CD4-positive, alpha-beta T cell (primary cell): ENCODE measurements around the gene COL23A1. TPM values are rescaled to one million over a fixed set of nuclear protein-coding genes. Genes with fewer than 3 reads are reported as not detected.

ENCODE experiments used
- ATAC-seq: fragments of 200-7000 bp; cut with Tn5 transposase; one replicate; pipeline ENCODE4 v1.10.0; 2022; ENCODE audit warnings: mild to moderate bottlenecking; ENCODE audit not compliant: poor library complexity
- CTCF ChIA-PET: fragments of 350-600 bp; sonication (Branson Sonifier 250); formaldehyde crosslinking; loops from one replicate; lab custom pipeline; 2021; ENCODE audit warnings: antibody characterized with exemption, inconsistent platforms; lab: Charles Lee
- POLR2A ChIA-PET: fragments of 350-600 bp; sonication (Branson Sonifier 250); formaldehyde crosslinking; loops from one replicate; lab custom pipeline; 2021; ENCODE audit warnings: antibody characterized with exemption, inconsistent platforms; lab: Charles Lee
- DNase-seq, 14 experiments: peaks; one replicate each; pipeline ENCODE4 v3.0.0-alpha.2; 2013 to 2020; ENCODE audit warnings: mixed read lengths in 2 of 14
- H3K27ac ChIP-seq, 2 donors: one replicate each; pipeline versions ENCODE4 v1.5.1 to v1.7.0; 2013; ENCODE audit warnings: low read length in 2 of 2, low read depth in 1 of 2, mild to moderate bottlenecking in 1 of 2
- H3K27me3 ChIP-seq, 2 experiments: 1 replicate in 1 of 2; 2 replicates in 1 of 2; pipeline versions ENCODE4 v1.6.1 to v1.7.0; 2013; ENCODE audit warnings: low read length in 2 of 2, control low read depth in 1 of 2, mild to moderate bottlenecking in 1 of 2, moderate library complexity in 1 of 2; ENCODE audit not compliant: insufficient read depth in 2 of 2, control insufficient read depth in 1 of 2
- H3K36me3 ChIP-seq: one replicate; pipeline ENCODE4 v1.6.1; 2013; ENCODE audit warnings: low read length, control low read depth; ENCODE audit not compliant: insufficient read depth
- H3K4me1 ChIP-seq: one replicate; pipeline ENCODE4 v1.6.1; 2013; ENCODE audit warnings: low read length, control low read depth; ENCODE audit not compliant: insufficient read depth
- H3K4me3 ChIP-seq: one replicate; pipeline ENCODE4 v1.5.1; 2013; ENCODE audit warnings: mild to moderate bottlenecking, low read length, moderate library complexity
- H3K9me3 ChIP-seq, 2 experiments: 1 replicate in 1 of 2; 2 replicates in 1 of 2; pipeline versions ENCODE4 v1.6.1 to v1.7.0; 2013; ENCODE audit warnings: low read length in 2 of 2, mild to moderate bottlenecking in 2 of 2, control low read depth in 1 of 2, moderate library complexity in 1 of 2; ENCODE audit not compliant: control insufficient read depth in 1 of 2, insufficient read depth in 1 of 2
- H3K27ac Mint-ChIP-seq: one replicate; pipeline ENCODE4 v1.8.0; 2020; ENCODE audit warnings: mixed read lengths
- H3K27me3 Mint-ChIP-seq: one replicate; pipeline ENCODE4 v1.8.0; 2021; ENCODE audit warnings: mixed read lengths
- H3K36me3 Mint-ChIP-seq: one replicate; pipeline ENCODE4 v1.8.0; 2021; ENCODE audit warnings: low read depth, mixed read lengths
- H3K4me1 Mint-ChIP-seq: one replicate; pipeline ENCODE4 v1.8.0; 2021; ENCODE audit warnings: low read depth, mixed read lengths
- H3K4me3 Mint-ChIP-seq: one replicate; pipeline ENCODE4 v1.8.0; 2020; ENCODE audit warnings: mild to moderate bottlenecking, mixed read lengths
- H3K9me3 Mint-ChIP-seq: one replicate; pipeline ENCODE4 v1.8.0; 2020; ENCODE audit warnings: mixed read lengths
- CTCF ChIP-seq: fragments of 200-600 bp; IDR thresholded peaks from one replicate; pipeline ENCODE4 v1.8.0; 2022; ENCODE audit warnings: antibody characterized with exemption, mild to moderate bottlenecking
- intact Hi-C, 2 experiments: fragments of 100-400 bp; cut with DNase I in 1 of 2; cut with micrococcal nuclease in 1 of 2; formaldehyde crosslinking; loops; one replicate each; pipeline versions ENCODE4 v1.15.1 to v1.9.0; 2023 to 2025; cut with DNase I, micrococcal nuclease
- total RNA-seq, 174 experiments: library from RNA in 2 of 174; stranded (reverse) in 2 of 174; gene quantifications; one replicate each; pipeline ENCODE4 v1.2.3 and lab custom pipeline; 2021 to 2026

The COL23A1 gene
- total RNA-seq, 2 experiments from 2014 or later = not detected

GRCh38 chr5:178247481-178248456 lies 342.4 kb downstream of the COL23A1 start:
- Mint-ChIP-seq H3K4me1 (peaks cover 5% of the 10 kb centered on the region), H3K9me3 (no peaks in the 10 kb centered on the region), H3K4me3 (no peak overlapping the region), H3K36me3 (no peaks in the 10 kb centered on the region), H3K27ac (no peak overlapping the region), H3K27me3 (no peaks in the 10 kb centered on the region)
- Histone ChIP-seq H3K4me1 (peaks cover 38% of the 10 kb centered on the region), H3K36me3 (no peaks in the 10 kb centered on the region), H3K27me3 (no peaks in the 10 kb centered on the region), H3K27ac (no peak overlapping the region), H3K4me3 (no peak overlapping the region), H3K9me3 (no peaks in the 10 kb centered on the region)
- ChIA-PET CTCF (no interaction called here), POLR2A (interaction anchor here (0.6 kb wide), 1 partner anchor 44 kb away, joined by 3 read pairs; the partner anchor contains the start of gene HNRNPAB)
- no peak for TF ChIP-seq CTCF
- peak in 2 of 14 experiments; percentile 22 to 34 for DNase-seq
- ATAC-seq = no peak
- intact Hi-C loops = no loop called here

- Histone ChIP-seq H3K4me3 (no peak overlapping the region), H3K27ac (no peak overlapping the region), H3K27me3 (no peaks in the 10 kb centered on the region), H3K4me1 (peaks cover 32% of the 10 kb centered on the region), H3K9me3 (no peaks in the 10 kb centered on the region), H3K36me3 (no peaks in the 10 kb centered on the region)
- intact Hi-C loops = no loop called here
- ChIA-PET CTCF (no interaction called here), POLR2A (no interaction called here)
- ATAC-seq (no peak), DNase-seq (no peak)
- Mint-ChIP-seq H3K27ac (no peak overlapping the region), H3K4me1 (peaks cover 5% of the 10 kb centered on the region), H3K36me3 (no peaks in the 10 kb centered on the region), H3K27me3 (no peaks in the 10 kb centered on the region), H3K4me3 (no peak overlapping the region), H3K9me3 (no peaks in the 10 kb centered on the region)
- TF ChIP-seq CTCF = no peak
Observed at GRCh38 chr5:178246624-178247279, 343.4 kb downstream of the COL23A1 start.

- Histone ChIP-seq H3K9me3 (no peaks in the 10 kb centered on the region), H3K36me3 (no peaks in the 10 kb centered on the region), H3K27me3 (no peaks in the 10 kb centered on the region), H3K4me1 (peaks cover 45% of the 10 kb centered on the region), H3K4me3 (no peak overlapping the region), H3K27ac (no peak overlapping the region)
- Mint-ChIP-seq H3K36me3 (no peaks in the 10 kb centered on the region), H3K4me1 (peaks cover 14% of the 10 kb centered on the region), H3K27ac (no peak overlapping the region), H3K27me3 (no peaks in the 10 kb centered on the region), H3K9me3 (no peaks in the 10 kb centered on the region), H3K4me3 (no peak overlapping the region)
- DNase-seq = no peak
- CTCF ChIA-PET = no interaction called here
- no peak for TF ChIP-seq CTCF
- intact Hi-C loops = no loop called here
- ATAC-seq = no peak
- POLR2A ChIA-PET = no interaction called here
Observed at GRCh38 chr5:178245389-178245788, 344.8 kb downstream of the COL23A1 start.
